ENCODE results near the gene TYW1B. TPM values are rescaled to one million over a fixed set of nuclear protein-coding genes. Genes with fewer than 3 reads are reported as not detected.
"Not testable (repeated sequence)": the region's sequence is repeated elsewhere in the genome, so short reads cannot be mapped to it uniquely, and the experiment has no call there.

Gene TYW1B
- total RNA-seq, 1 experiment from 2014 or later = 0.98 TPM

DNA sequence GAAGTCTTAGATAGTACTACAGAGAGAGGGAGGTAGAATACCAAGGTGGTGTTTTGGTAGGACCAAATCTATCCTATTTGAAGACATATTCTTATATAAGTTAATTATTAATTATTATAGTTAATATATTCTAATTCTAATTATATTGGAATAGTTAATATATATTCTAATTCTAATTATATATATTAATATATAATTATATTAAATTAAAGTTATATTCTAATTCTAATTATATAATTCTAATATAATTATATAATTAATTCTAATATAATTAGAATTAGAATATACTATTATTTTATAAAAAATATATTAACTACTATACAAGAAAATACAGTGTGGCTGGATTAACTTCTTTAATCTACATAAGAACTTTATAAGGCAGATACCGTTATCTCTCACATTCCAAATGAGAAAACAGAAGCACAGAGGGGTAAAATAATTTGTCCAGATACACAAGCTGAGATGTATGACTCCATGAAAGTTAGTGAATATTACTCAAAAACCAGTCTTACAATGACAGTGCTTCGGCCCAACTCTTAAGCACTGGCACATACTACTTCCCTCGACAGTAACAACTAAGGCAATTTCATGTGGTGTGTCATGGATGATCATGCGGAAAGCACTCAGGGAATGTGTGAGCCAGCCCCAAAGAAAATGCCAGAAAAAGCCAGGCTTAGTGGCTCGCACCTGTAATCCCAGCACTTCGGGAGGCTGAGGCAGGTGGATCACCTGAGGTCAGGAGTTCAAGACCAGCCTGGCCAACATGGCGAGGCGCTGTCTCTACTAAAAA is 42.6 kb downstream of the TYW1B start:
- Mint-ChIP-seq H3K27me3 (ENCODE audit: insufficient read depth, unreplicated experiment) (no peaks in the 10 kb centered on the region), H3K4me3 (ENCODE audit: unreplicated experiment) (no peak overlapping the region), H3K27ac (ENCODE audit: low read depth, unreplicated experiment) (peak overlapping the region; percentile 83), H3K36me3 (ENCODE audit: insufficient read depth, unreplicated experiment) (peaks cover 6% of the 10 kb centered on the region), H3K4me1 (ENCODE audit: insufficient read depth, unreplicated experiment) (peaks cover 10% of the 10 kb centered on the region), H3K9me3 (ENCODE audit: unreplicated experiment) (no peaks in the 10 kb centered on the region)
- no TSS peak for BruUV-seq (replicated peaks)
- POLR2A ChIA-PET = no interaction called here
- CTCF ChIA-PET = interaction anchor here (0.6 to 2.3 kb wide), 7 partner anchors 11 to 1896 kb away, joined by 3 to 9 read pairs (median 3); no protein-coding TSS in a partner anchor
- TF ChIP-seq, protein P1, sequence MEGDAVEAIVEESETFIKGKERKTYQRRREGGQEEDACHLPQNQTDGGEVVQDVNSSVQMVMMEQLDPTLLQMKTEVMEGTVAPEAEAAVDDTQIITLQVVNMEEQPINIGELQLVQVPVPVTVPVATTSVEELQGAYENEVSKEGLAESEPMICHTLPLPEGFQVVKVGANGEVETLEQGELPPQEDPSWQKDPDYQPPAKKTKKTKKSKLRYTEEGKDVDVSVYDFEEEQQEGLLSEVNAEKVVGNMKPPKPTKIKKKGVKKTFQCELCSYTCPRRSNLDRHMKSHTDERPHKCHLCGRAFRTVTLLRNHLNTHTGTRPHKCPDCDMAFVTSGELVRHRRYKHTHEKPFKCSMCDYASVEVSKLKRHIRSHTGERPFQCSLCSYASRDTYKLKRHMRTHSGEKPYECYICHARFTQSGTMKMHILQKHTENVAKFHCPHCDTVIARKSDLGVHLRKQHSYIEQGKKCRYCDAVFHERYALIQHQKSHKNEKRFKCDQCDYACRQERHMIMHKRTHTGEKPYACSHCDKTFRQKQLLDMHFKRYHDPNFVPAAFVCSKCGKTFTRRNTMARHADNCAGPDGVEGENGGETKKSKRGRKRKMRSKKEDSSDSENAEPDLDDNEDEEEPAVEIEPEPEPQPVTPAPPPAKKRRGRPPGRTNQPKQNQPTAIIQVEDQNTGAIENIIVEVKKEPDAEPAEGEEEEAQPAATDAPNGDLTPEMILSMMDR (IDR thresholded peaks at IDR 0.05; ENCODE audit: unreplicated experiment) = no peak
- no peak for DNase-seq (ENCODE audit: unreplicated experiment)
- intact Hi-C loops (cut with micrococcal nuclease) = loop anchor here (5.0 to 10.0 kb wide), 2 partner anchors 603 to 1021 kb away; no protein-coding TSS in a partner anchor

DNA sequence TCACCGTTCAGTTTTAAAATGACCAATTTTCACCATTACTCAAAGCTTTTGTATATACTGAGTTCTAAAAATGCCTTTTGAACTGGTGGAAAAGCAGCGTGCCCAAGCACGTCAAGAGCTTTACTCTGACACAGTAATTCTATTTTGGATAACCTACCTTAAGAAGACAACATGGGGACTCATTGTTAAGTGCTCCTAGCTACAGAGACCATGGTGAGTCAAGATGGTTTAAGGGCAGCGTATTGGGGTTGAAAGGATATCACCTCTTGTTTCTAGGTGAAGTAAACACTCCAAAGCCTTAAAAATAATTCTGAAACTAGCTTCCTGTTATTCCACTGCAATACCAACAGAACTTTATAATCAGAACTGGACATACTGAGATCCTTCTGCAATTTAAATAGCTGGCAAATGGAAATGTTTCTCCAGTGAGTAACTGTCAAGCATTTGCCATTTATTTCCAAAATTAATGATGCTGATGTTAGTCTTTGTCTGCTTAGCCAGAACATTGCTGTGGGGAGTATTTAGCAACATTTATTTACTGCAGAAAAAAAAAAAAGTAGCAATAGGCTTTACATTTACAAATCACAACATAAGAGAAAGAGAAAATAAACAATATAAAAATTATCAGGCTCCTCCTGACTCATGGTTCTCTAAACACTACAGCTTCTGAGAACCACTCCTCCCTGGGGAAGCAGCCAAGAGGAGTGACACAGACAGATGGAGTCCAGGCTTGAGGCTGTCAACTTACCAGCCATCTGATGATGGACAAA is 44.2 kb downstream of the TYW1B start:
- CTCF ChIA-PET = interaction anchor here (0.5 kb wide), 1 partner anchor 377 kb away, joined by 3 read pairs; no protein-coding TSS in a partner anchor
- H3K36me3 Mint-ChIP-seq (ENCODE audit: insufficient read depth, unreplicated experiment); POLR2A ChIA-PET; BruUV-seq (replicated peaks); H3K4me1 Mint-ChIP-seq (ENCODE audit: insufficient read depth, unreplicated experiment); H3K4me3 Mint-ChIP-seq (ENCODE audit: unreplicated experiment); H3K27me3 Mint-ChIP-seq (ENCODE audit: insufficient read depth, unreplicated experiment); H3K9me3 Mint-ChIP-seq (ENCODE audit: unreplicated experiment): not testable (repeated sequence)
- peak; percentile 81 for DNase-seq (ENCODE audit: unreplicated experiment)
- intact Hi-C loops (cut with micrococcal nuclease) = loop anchor here (10.0 kb wide), 1 partner anchor 1019 kb away; no protein-coding TSS in a partner anchor
- peak overlapping the region; percentile 83 for H3K27ac Mint-ChIP-seq (ENCODE audit: low read depth, unreplicated experiment)

DNA sequence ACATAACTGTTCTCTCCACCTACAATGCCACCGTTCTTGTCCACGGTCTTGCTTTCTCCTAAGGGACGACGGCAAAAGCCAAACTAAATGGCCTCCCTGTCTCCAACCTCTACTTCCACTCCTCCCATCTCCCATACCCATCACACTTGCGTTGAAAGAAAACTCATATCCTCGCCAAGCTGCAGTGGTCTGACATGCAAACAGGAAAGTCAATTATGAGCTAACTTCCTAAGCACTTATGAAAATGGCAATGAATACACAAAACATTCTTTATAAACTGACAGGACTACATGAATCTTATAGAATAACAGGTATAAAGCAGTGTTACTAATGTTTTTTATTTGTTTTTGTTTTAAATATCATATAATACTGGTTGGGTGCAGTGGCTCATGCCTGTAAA is 46.4 kb downstream of the TYW1B start:
- DNase-seq (ENCODE audit: unreplicated experiment) = no peak
- peaks cover 10% of the 10 kb centered on the region for H3K4me1 Mint-ChIP-seq (ENCODE audit: insufficient read depth, unreplicated experiment)
- peaks cover 6% of the 10 kb centered on the region for H3K36me3 Mint-ChIP-seq (ENCODE audit: insufficient read depth, unreplicated experiment)
- ChIA-PET POLR2A (no interaction called here), CTCF (no interaction called here)
- no peaks in the 10 kb centered on the region for H3K27me3 Mint-ChIP-seq (ENCODE audit: insufficient read depth, unreplicated experiment)
- intact Hi-C loops (cut with micrococcal nuclease) = loop anchor here (10.0 kb wide), 1 partner anchor 1017 kb away; no protein-coding TSS in a partner anchor
- H3K9me3 Mint-ChIP-seq (ENCODE audit: unreplicated experiment) = no peaks in the 10 kb centered on the region
- TF ChIP-seq, protein P1 (IDR thresholded peaks at IDR 0.05; ENCODE audit: unreplicated experiment) = no peak
- H3K4me3 Mint-ChIP-seq (ENCODE audit: unreplicated experiment) = no peak overlapping the region
- H3K27ac Mint-ChIP-seq (ENCODE audit: low read depth, unreplicated experiment) = no peak overlapping the region
- BruUV-seq (replicated peaks) = no TSS peak

DNA sequence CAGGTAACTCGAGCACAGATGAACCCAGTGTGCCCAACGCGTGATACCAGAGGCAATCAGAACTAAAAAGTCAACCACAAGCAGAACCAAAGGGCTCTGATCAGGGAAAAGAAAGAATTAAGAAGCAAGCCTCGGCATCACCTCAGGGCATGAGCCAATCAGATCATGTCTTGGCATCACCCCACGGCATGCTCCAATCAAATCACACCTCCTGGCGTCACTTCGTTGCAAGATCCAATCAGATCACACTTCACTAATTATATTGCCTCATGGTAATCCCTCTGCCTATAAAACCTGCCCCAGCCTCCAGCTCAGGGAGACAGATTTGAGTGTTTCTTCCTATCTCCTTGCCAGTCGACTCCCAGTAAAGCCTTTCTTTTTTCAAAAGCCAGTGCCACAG is 46.8 kb downstream of the TYW1B start:
- intact Hi-C loops (cut with micrococcal nuclease) = loop anchor here (10.0 kb wide), 1 partner anchor 1016 kb away; no protein-coding TSS in a partner anchor
- CTCF ChIA-PET = no interaction called here

DNA sequence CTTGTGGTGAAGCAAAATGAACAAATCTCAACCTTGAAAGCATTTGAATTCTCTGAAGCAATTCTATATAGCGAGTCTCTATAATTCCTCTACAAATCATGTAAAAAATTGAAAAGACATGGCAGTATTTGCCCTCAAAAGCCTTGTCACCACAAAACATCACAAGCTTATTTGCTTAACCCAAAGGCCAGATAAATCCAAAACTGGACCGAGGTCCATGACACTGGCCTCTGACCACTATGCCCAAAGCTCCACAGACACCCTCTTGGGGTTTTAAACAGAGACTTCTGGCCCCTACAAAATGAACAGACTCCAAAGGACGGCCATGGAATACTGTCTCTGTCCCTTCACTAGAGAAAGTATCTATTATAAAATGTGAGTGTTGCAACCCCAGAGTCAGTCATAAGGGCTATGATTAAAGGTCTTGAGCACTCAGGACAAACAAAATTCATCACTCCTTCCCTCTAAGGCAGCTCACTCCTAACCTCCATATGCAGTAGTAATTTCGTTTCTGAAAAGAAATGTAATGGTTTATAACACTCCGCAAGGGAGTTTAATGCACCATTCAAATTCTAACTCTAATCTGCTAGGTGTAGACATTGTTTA is 47.6 kb downstream of the TYW1B start:
- H3K4me1 Mint-ChIP-seq (ENCODE audit: insufficient read depth, unreplicated experiment); CTCF ChIA-PET; H3K4me3 Mint-ChIP-seq (ENCODE audit: unreplicated experiment); DNase-seq (ENCODE audit: unreplicated experiment); H3K27me3 Mint-ChIP-seq (ENCODE audit: insufficient read depth, unreplicated experiment); POLR2A ChIA-PET; H3K27ac Mint-ChIP-seq (ENCODE audit: low read depth, unreplicated experiment); BruUV-seq (replicated peaks); H3K9me3 Mint-ChIP-seq (ENCODE audit: unreplicated experiment); H3K36me3 Mint-ChIP-seq (ENCODE audit: insufficient read depth, unreplicated experiment): not testable (repeated sequence)
- intact Hi-C loops (cut with micrococcal nuclease) = loop anchor here (10.0 kb wide), 1 partner anchor 1016 kb away; no protein-coding TSS in a partner anchor

More for the DNA sequence above, 46.8 kb downstream of the TYW1B start:
- DNase-seq (ENCODE audit: unreplicated experiment) = no peak
- Mint-ChIP-seq H3K36me3 (ENCODE audit: insufficient read depth, unreplicated experiment) (peaks cover 6% of the 10 kb centered on the region), H3K27ac (ENCODE audit: low read depth, unreplicated experiment) (no peak overlapping the region), H3K9me3 (ENCODE audit: unreplicated experiment) (no peaks in the 10 kb centered on the region), H3K27me3 (ENCODE audit: insufficient read depth, unreplicated experiment) (no peaks in the 10 kb centered on the region), H3K4me3 (ENCODE audit: unreplicated experiment) (no peak overlapping the region), H3K4me1 (ENCODE audit: insufficient read depth, unreplicated experiment) (peaks cover 10% of the 10 kb centered on the region)
- POLR2A ChIA-PET = no interaction called here
- BruUV-seq (replicated peaks) = no TSS peak
- TF ChIP-seq, protein P1 (IDR thresholded peaks at IDR 0.05; ENCODE audit: unreplicated experiment) = no peak

DNA sequence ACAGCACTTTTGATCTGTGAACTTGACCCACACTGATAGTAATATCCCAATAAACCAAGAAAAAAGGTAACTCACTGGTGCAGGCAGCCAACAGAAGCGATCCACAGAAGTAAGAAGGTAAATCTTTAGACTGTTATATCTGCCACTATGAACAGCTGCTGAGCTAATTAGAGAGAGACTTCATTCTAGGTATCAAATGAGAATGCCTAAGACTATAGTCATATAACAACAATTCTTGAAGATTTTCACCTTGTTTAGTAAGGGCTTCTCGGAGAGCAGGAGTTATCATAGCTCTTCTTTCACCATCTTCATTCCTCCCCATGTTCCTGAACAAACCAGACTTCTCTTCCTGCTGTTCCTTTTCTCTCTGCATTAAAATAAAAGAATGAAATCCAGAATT is 50.8 kb downstream of the TYW1B start:
- H3K27ac Mint-ChIP-seq (ENCODE audit: low read depth, unreplicated experiment) = peak overlapping the region; percentile 29
- DNase-seq (ENCODE audit: unreplicated experiment); intact Hi-C loops (cut with micrococcal nuclease); BruUV-seq (replicated peaks); H3K9me3 Mint-ChIP-seq (ENCODE audit: unreplicated experiment); H3K4me1 Mint-ChIP-seq (ENCODE audit: insufficient read depth, unreplicated experiment); H3K4me3 Mint-ChIP-seq (ENCODE audit: unreplicated experiment); CTCF ChIA-PET; POLR2A ChIA-PET; H3K27me3 Mint-ChIP-seq (ENCODE audit: insufficient read depth, unreplicated experiment): not testable (repeated sequence)
- peaks cover 22% of the 10 kb centered on the region for H3K36me3 Mint-ChIP-seq (ENCODE audit: insufficient read depth, unreplicated experiment)
